IMR-90 (cell line): Measurements from ENCODE around the gene RAB36. TPM values are rescaled to one million over a fixed set of nuclear protein-coding genes. Genes with fewer than 3 reads are reported as not detected.

ENCODE experiments used
- ATAC-seq: fragments of 200-7000 bp; cut with Tn5 transposase; 2 replicates; pipeline ENCODE4 v1.9.1; 2020; ENCODE audit warnings: low read depth, mild to moderate bottlenecking, moderate library complexity
- BruUV-seq: library from RNA; stranded (reverse); fragments of 400-500 nt; replicated peaks from 2 replicates; lab custom pipeline; 2021; lab: Mats Ljungman, UMichigan
- CTCF ChIA-PET: fragments of 300-600 bp; formaldehyde crosslinking; extraction: SDS; loops from one replicate; lab custom pipeline; 2021; ENCODE audit warnings: antibody characterized with exemption; lab: Yijun Ruan, JAX
- POLR2A ChIA-PET: fragments of 300-600 bp; sonication (Branson Sonifier 250); formaldehyde crosslinking; loops from one replicate; lab custom pipeline; 2022; ENCODE audit warnings: antibody characterized with exemption; ENCODE audit not compliant: unreplicated experiment; lab: Charles Lee
- DNase-seq: peaks from one replicate; pipeline ENCODE4 v3.0.0; 2013
- H2AFZ ChIP-seq: replicated peaks from 2 replicates; pipeline ENCODE3; 2013; ENCODE audit warnings: low read length, mild to moderate bottlenecking; ENCODE audit not compliant: poor library complexity
- H2AK5ac ChIP-seq: 2 replicates; pipeline ENCODE4 v1.6.1; 2013; ENCODE audit warnings: low read depth, low read length, inconsistent platforms
- H2AK9ac ChIP-seq: replicated peaks from 2 replicates; pipeline ENCODE3; 2013; ENCODE audit warnings: mild to moderate bottlenecking, low read depth, low read length, moderate library complexity; ENCODE audit not compliant: poor library complexity
- H2BK120ac ChIP-seq: 2 replicates; pipeline ENCODE4 v1.6.1; 2013; ENCODE audit warnings: low read depth, low read length, inconsistent platforms
- H2BK15ac ChIP-seq: 3 replicates; pipeline ENCODE4 v1.6.1; 2013; ENCODE audit warnings: low read depth, low read length, inconsistent platforms
- H2BK20ac ChIP-seq: 2 replicates; pipeline ENCODE4 v1.6.1; 2013; ENCODE audit warnings: low read depth, mild to moderate bottlenecking, inconsistent platforms, low read length, moderate library complexity
- H2BK5ac ChIP-seq: 2 replicates; pipeline ENCODE4 v1.6.1; 2013; ENCODE audit warnings: mild to moderate bottlenecking, low read depth, low read length, inconsistent platforms; ENCODE audit not compliant: poor library complexity, severe bottlenecking
- H3K14ac ChIP-seq: replicated peaks from 2 replicates; pipeline ENCODE4 v1.6.1; 2013; ENCODE audit warnings: low read depth, low read length, inconsistent platforms
- H3K18ac ChIP-seq: 2 replicates; pipeline ENCODE4 v1.6.1; 2013; ENCODE audit warnings: low read depth, low read length, control low read depth
- H3K23ac ChIP-seq: 2 replicates; pipeline ENCODE4 v1.6.1; 2013; ENCODE audit warnings: low read depth, low read length, inconsistent platforms
- H3K27ac ChIP-seq: 2 replicates; pipeline ENCODE4 v1.5.1; 2013; ENCODE audit warnings: mild to moderate bottlenecking, control low read depth, low read length; ENCODE audit not compliant: insufficient read depth
- H3K27me3 ChIP-seq: 2 replicates; pipeline ENCODE4 v1.6.1; 2013; ENCODE audit warnings: low read length; ENCODE audit not compliant: control insufficient read depth, insufficient read depth
- H3K36me3 ChIP-seq: 2 replicates; pipeline ENCODE4 v1.6.1; 2013; ENCODE audit warnings: low read length, mixed read lengths; ENCODE audit not compliant: control insufficient read depth, insufficient read depth
- H3K4ac ChIP-seq: 2 replicates; pipeline ENCODE4 v1.6.1; 2013; ENCODE audit warnings: low read depth, low read length, inconsistent platforms
- H3K4me1 ChIP-seq: 2 replicates; pipeline ENCODE4 v1.6.1; 2013; ENCODE audit warnings: low read length, mixed read lengths; ENCODE audit not compliant: control insufficient read depth, insufficient read depth
- H3K4me2 ChIP-seq: 2 replicates; pipeline ENCODE4 v1.6.1; 2013; ENCODE audit warnings: low read depth, mild to moderate bottlenecking, control low read depth, low read length, moderate library complexity
- H3K4me3 ChIP-seq: 2 replicates; pipeline ENCODE4 v1.5.1; 2013; ENCODE audit warnings: low read depth, mild to moderate bottlenecking, control low read depth, low read length, moderate library complexity; ENCODE audit not compliant: insufficient read depth
- H3K56ac ChIP-seq: 2 replicates; pipeline ENCODE4 v1.6.1; 2013; ENCODE audit warnings: low read length, inconsistent platforms; ENCODE audit not compliant: insufficient read depth; ENCODE audit errors: extremely low read depth
- H3K79me1 ChIP-seq, 2 experiments: 2 replicates each; pipeline ENCODE4 v1.6.1; 2013; ENCODE audit warnings: low read length in 2 of 2, inconsistent platforms in 1 of 2, low read depth in 1 of 2
- H3K9ac ChIP-seq: 2 replicates; pipeline ENCODE4 v1.6.1; 2013; ENCODE audit warnings: low read depth, low read length, control low read depth
- H3K9me1 ChIP-seq: 2 replicates; pipeline ENCODE4 v1.6.1; 2013; ENCODE audit warnings: low read length, inconsistent platforms; ENCODE audit not compliant: insufficient read depth
- H3K9me3 ChIP-seq: 2 replicates; pipeline ENCODE4 v1.6.1; 2013; ENCODE audit warnings: low read length; ENCODE audit not compliant: control insufficient read depth, insufficient read depth
- H4K20me1 ChIP-seq: 2 replicates; pipeline ENCODE4 v1.6.1; 2013; ENCODE audit warnings: low read length, inconsistent platforms; ENCODE audit not compliant: insufficient read depth
- H4K5ac ChIP-seq: 2 replicates; pipeline ENCODE4 v1.6.1; 2013; ENCODE audit warnings: mild to moderate bottlenecking, low read depth, low read length, control low read depth
- H4K8ac ChIP-seq, 2 experiments: 2 replicates each; pipeline ENCODE4 v1.6.1; 2013; ENCODE audit warnings: low read depth in 2 of 2, low read length in 2 of 2, control low read depth in 1 of 2, inconsistent platforms in 1 of 2
- H4K91ac ChIP-seq: 2 replicates; pipeline ENCODE4 v1.6.1; 2013; ENCODE audit warnings: low read depth, low read length, inconsistent platforms; ENCODE audit not compliant: insufficient read depth
- BHLHE40 ChIP-seq: fragments of 150-350 bp; IDR thresholded peaks from 2 replicates; pipeline ENCODE4 v1.6.1; 2016; ENCODE audit warnings: mild to moderate bottlenecking, low read depth, low read length
- CEBPB ChIP-seq: IDR thresholded peaks from 2 replicates; pipeline ENCODE4 v1.6.1; 2012; ENCODE audit warnings: low read depth, low read length, improper control_type of control experiment
- CHD1 ChIP-seq: IDR thresholded peaks from 2 replicates; pipeline ENCODE4 v1.6.1; 2012; ENCODE audit warnings: low read depth, low read length, improper control_type of control experiment
- CTCF ChIP-seq: conservative IDR thresholded peaks from 2 replicates; pipeline ENCODE4 v1.5.1; 2012; ENCODE audit warnings: mild to moderate bottlenecking, low read depth, low read length, improper control_type of control experiment
- ELK1 ChIP-seq: fragments of 150-350 bp; IDR thresholded peaks from 2 replicates; pipeline ENCODE4 v1.6.1; 2016; ENCODE audit warnings: low read depth, mild to moderate bottlenecking, low read length, moderate library complexity, borderline replicate concordance
- FOS ChIP-seq: fragments of 150-350 bp; IDR thresholded peaks from 2 replicates; pipeline ENCODE4 v1.6.1; 2016; ENCODE audit warnings: low read depth, low read length
- MAFK ChIP-seq: IDR thresholded peaks from 2 replicates; pipeline ENCODE4 v1.6.1; 2012; ENCODE audit warnings: low read depth, low read length, improper control_type of control experiment
- MAZ ChIP-seq: IDR thresholded peaks from 2 replicates; pipeline ENCODE4 v1.6.1; 2012; ENCODE audit warnings: low read depth, mild to moderate bottlenecking, low read length, improper control_type of control experiment, moderate library complexity, borderline replicate concordance
- MXI1 ChIP-seq: IDR thresholded peaks from 2 replicates; pipeline ENCODE4 v1.6.1; 2012; ENCODE audit warnings: low read depth, mild to moderate bottlenecking, low read length, moderate library complexity, borderline replicate concordance
- NFE2L2 ChIP-seq: fragments of 150-350 bp; IDR thresholded peaks from 2 replicates; pipeline ENCODE4 v1.6.1; 2016; ENCODE audit warnings: low read depth, mild to moderate bottlenecking, low read length
- POLR2A ChIP-seq: IDR thresholded peaks from 2 replicates; pipeline ENCODE4 v1.6.1; 2012; ENCODE audit warnings: mild to moderate bottlenecking, low read depth, low read length
- RAD21 ChIP-seq: IDR thresholded peaks from 2 replicates; pipeline ENCODE4 v1.6.1; 2012; ENCODE audit warnings: low read length, improper control_type of control experiment
- RCOR1 ChIP-seq: IDR thresholded peaks from 2 replicates; pipeline ENCODE4 v1.6.1; 2012; ENCODE audit warnings: mild to moderate bottlenecking, low read length, improper control_type of control experiment; ENCODE audit not compliant: insufficient replicate concordance
- RFX5 ChIP-seq: IDR thresholded peaks from 2 replicates; pipeline ENCODE4 v1.8.0; 2012; ENCODE audit warnings: low read depth, mild to moderate bottlenecking, low read length, moderate library complexity
- SMC3 ChIP-seq: fragments of 150-350 bp; IDR thresholded peaks from 2 replicates; pipeline ENCODE4 v1.6.1; 2016; ENCODE audit warnings: low read depth, mild to moderate bottlenecking, antibody characterized with exemption, low read length, moderate library complexity
- USF2 ChIP-seq: fragments of 150-350 bp; IDR thresholded peaks from 2 replicates; pipeline ENCODE4 v1.6.1; 2017; ENCODE audit warnings: mild to moderate bottlenecking, antibody characterized with exemption, low read length, low read depth
- WGBS, 2 experiments: methylation state at CpG; one replicate each; pipeline versions ENCODE4 v1.1.5 to v1.1.7; 2013; ENCODE audit warnings: missing lambda C conversion rate in 2 of 2; ENCODE audit not compliant: insufficient read length in 1 of 2; ENCODE audit errors: extremely low coverage in 2 of 2; 5-methylcytosine and 5-hydroxymethylcytosine counted together
- dilution Hi-C: fragments of 300-500 bp; cut with HindIII; formaldehyde crosslinking; loops from one replicate; pipeline ENCODE4 v1.14.3; 2018; ENCODE audit warnings: low sequenced_read_pairs; ENCODE audit not compliant: unreplicated experiment
- in situ Hi-C: fragments of 300-500 bp; cut with MboI; formaldehyde crosslinking; loops from 3 replicates; pipeline ENCODE4 v1.14.3; 2019; ENCODE audit warnings: low sequenced_read_pairs, inconsistent platforms, mixed read lengths
- intact Hi-C: fragments of 100-400 bp; cut with micrococcal nuclease; formaldehyde crosslinking; loops from 2 replicates; pipeline ENCODE4 v1.10.0; 2022
- polyA plus RNA-seq, 3 experiments: library from polyadenylated mRNA; depleted of rRNA; stranded (reverse); fragments of >200 nt; gene quantifications; 2 replicates each; pipeline ENCODE4 v1.2.3, GENCODE V29; 2012; ENCODE audit warnings: low replicate concordance in 1 of 3
- total RNA-seq: library from RNA; depleted of rRNA; stranded (reverse); fragments of >200 nt; gene quantifications from 2 replicates; pipeline ENCODE4 v1.2.3, GENCODE V29; 2012

The RAB36 gene
- total and polyA plus RNA-seq, 2 of the 4 experiments (the other 2 are of a cell fraction), result 3.6 to 4.0 TPM

GRCh38 chr22:23207729-23208393 is 62.6 kb downstream of the RAB36 start:
- no peak overlapping the region for H4K91ac ChIP-seq
- H3K4ac ChIP-seq, result no peak overlapping the region
- H2BK120ac ChIP-seq, result no peak overlapping the region
- DNase-seq, result no peak
- ChIA-PET POLR2A (no interaction called here), CTCF (no interaction called here)
- H2AFZ ChIP-seq, result no peak overlapping the region
- H3K27me3 ChIP-seq, result no peaks in the 10 kb centered on the region
- H2BK15ac ChIP-seq, result no peak overlapping the region
- BruUV-seq, result no TSS peak
- H3K23ac ChIP-seq, result no peak overlapping the region
- 100% methylated on average over 3 of the region's 11 CpGs; no CpG with 5 or more reads in 1 of the 2 experiments for WGBS, 2 experiments
- H4K8ac ChIP-seq, result no peak overlapping the region
- peaks cover 4% of the 10 kb centered on the region for H3K36me3 ChIP-seq
- intact Hi-C loops (no loop called here), dilution Hi-C loops (no loop called here), in situ Hi-C loops (no loop called here)
- H3K9me1 ChIP-seq, result peaks cover 26% of the 10 kb centered on the region
- no peak overlapping the region for H3K14ac ChIP-seq
- no peaks in the 10 kb centered on the region; the same call in 1 of the 2 replicates for H3K4me1 ChIP-seq
- H3K56ac ChIP-seq, result no peak overlapping the region
- H3K27ac ChIP-seq, result no peak overlapping the region
- H3K79me1 ChIP-seq, result peaks cover 20 to 65% of the 10 kb centered on the region in 2 experiments
- H3K4me2 ChIP-seq, result no peak overlapping the region
- ATAC-seq, result no peak
- H3K9me3 ChIP-seq, result no peaks in the 10 kb centered on the region
- no peak overlapping the region for H2BK5ac ChIP-seq
- H3K4me3 ChIP-seq, result no peak overlapping the region
- TF ChIP-seq NFE2L2, result no peak
- no peak for TF ChIP-seq FOS
- TF ChIP-seq CEBPB, result no peak
- TF ChIP-seq MAFK, result no peak
- no peak for TF ChIP-seq BHLHE40
- TF ChIP-seq RCOR1, result no peak
- TF ChIP-seq RFX5, result no peak
- TF ChIP-seq CHD1, result no peak
- TF ChIP-seq RAD21, result no peak
- no peak for TF ChIP-seq MAZ
- TF ChIP-seq CTCF, result no peak
- TF ChIP-seq SMC3, result no peak
- TF ChIP-seq MXI1, result no peak
- no peak for TF ChIP-seq POLR2A
- TF ChIP-seq USF2, result no peak
- TF ChIP-seq ELK1, result no peak
- H4K20me1 ChIP-seq, result peaks cover 53% of the 10 kb centered on the region
- H3K9ac ChIP-seq, result no peak overlapping the region
- no peak overlapping the region for H3K18ac ChIP-seq
- no peak overlapping the region for H4K5ac ChIP-seq
- no peak overlapping the region for H2AK9ac ChIP-seq
- H2AK5ac ChIP-seq, result no peak overlapping the region
- no peak overlapping the region for H2BK20ac ChIP-seq
